HepG2 (cell line): Measurements from ENCODE around the gene GLDN. TPM values are rescaled to one million over a fixed set of nuclear protein-coding genes. Genes with fewer than 3 reads are reported as not detected.

Experiments used
- ATAC-seq: fragments of 200-7000 bp; cut with Tn5 transposase; 3 replicates; pipeline ENCODE4 v1.9.1; 2020; ENCODE audit warnings: mild to moderate bottlenecking, moderate library complexity
- BruUV-seq: library from RNA; stranded (reverse); fragments of 400-500 nt; replicated peaks from 2 replicates; lab custom pipeline; 2021; lab: Mats Ljungman, UMichigan
- CTCF ChIA-PET: fragments of 300-600 bp; formaldehyde crosslinking; extraction: SDS; loops from one replicate; lab custom pipeline; 2021; ENCODE audit warnings: low total read pairs, inconsistent platforms, low intra/inter-chr PET ratio; lab: Yijun Ruan, JAX
- POLR2A ChIA-PET: fragments of 350-600 bp; sonication (Branson Sonifier 250); formaldehyde crosslinking; loops from one replicate; lab custom pipeline; 2020; ENCODE audit warnings: antibody characterized with exemption, inconsistent platforms; lab: Yijun Ruan, JAX
- DNase-seq: peaks from one replicate; pipeline ENCODE4 v3.0.0-alpha.2; 2015; ENCODE audit warnings: low spot score
- FAIRE-seq: peaks from 3 replicates; lab custom pipeline; 2011; peaks lifted over from hg19 to GRCh38; lab: Jason Lieb, UNC
- H2AFZ ChIP-seq: one replicate; pipeline ENCODE4 v1.6.1; 2011; ENCODE audit warnings: low read length, inconsistent platforms
- H3K27ac ChIP-seq: fragments of 300-600 bp; 3 replicates; pipeline ENCODE4 v1.8.0; 2011; ENCODE audit warnings: mixed run types, mild to moderate bottlenecking, mixed read lengths, low read length, inconsistent platforms; ENCODE audit not compliant: insufficient read depth; ENCODE audit errors: extremely low read length
- H3K27me3 ChIP-seq, 2 experiments: fragments of 200-600 bp in 1 of 2; 2 replicates in 1 of 2; 3 replicates in 1 of 2; pipeline versions ENCODE4 v1.6.0 to v1.8.0; 2011; ENCODE audit warnings: low read length in 2 of 2, mild to moderate bottlenecking in 2 of 2, moderate library complexity in 2 of 2, inconsistent platforms in 1 of 2; ENCODE audit not compliant: insufficient read depth in 2 of 2, control insufficient read depth in 1 of 2
- H3K36me3 ChIP-seq, 2 experiments: fragments of 200-600 bp in 1 of 2; replicated peaks in 1 of 2; 2 replicates in 1 of 2; 3 replicates in 1 of 2; pipeline versions ENCODE4 v1.5.1 to v1.8.0; 2011; ENCODE audit warnings: low read length in 2 of 2, inconsistent platforms in 1 of 2; ENCODE audit not compliant: insufficient read depth in 2 of 2, control insufficient read depth in 1 of 2
- H3K4me1 ChIP-seq: 2 replicates; pipeline ENCODE4 v1.5.1; 2012; ENCODE audit warnings: low read length, inconsistent platforms; ENCODE audit not compliant: insufficient read depth
- H3K4me2 ChIP-seq: 2 replicates; pipeline ENCODE4 v1.6.0; 2011; ENCODE audit warnings: low read depth, low read length, inconsistent platforms
- H3K4me3 ChIP-seq, 3 experiments: fragments of 200-600 bp in 1 of 3; sonication (generic), shearing (Covaris generic) in 1 of 3; replicated peaks in 1 of 3; 2 replicates each; pipeline ENCODE4 v1.5.1; 2011 to 2016; ENCODE audit warnings: low read length in 3 of 3, inconsistent platforms in 2 of 3, low read depth in 2 of 3, mild to moderate bottlenecking in 2 of 3, control low read depth in 1 of 3, mixed read lengths in 1 of 3; ENCODE audit not compliant: insufficient read depth in 1 of 3
- H3K79me2 ChIP-seq: one replicate; pipeline ENCODE4 v1.6.1; 2011; ENCODE audit warnings: low read length, inconsistent platforms; ENCODE audit not compliant: insufficient read depth
- H3K9ac ChIP-seq: 2 replicates; pipeline ENCODE4 v1.6.0; 2011; ENCODE audit warnings: mild to moderate bottlenecking, low read depth, low read length, inconsistent platforms; ENCODE audit not compliant: insufficient read depth
- H3K9me3 ChIP-seq: 2 replicates; pipeline ENCODE4 v1.5.1; 2012; ENCODE audit warnings: mild to moderate bottlenecking, low read length
- H4K20me1 ChIP-seq: 2 replicates; pipeline ENCODE4 v1.6.0; 2011; ENCODE audit warnings: inconsistent platforms, mild to moderate bottlenecking, low read length, moderate library complexity; ENCODE audit not compliant: insufficient read depth
- AFF4 ChIP-seq: sonication (generic); formaldehyde crosslinking; IDR thresholded peaks from 2 replicates; pipeline ENCODE4 v1.4.0; 2020; ENCODE audit warnings: missing genetic modification reagents
- DNMT3B ChIP-seq: conservative IDR thresholded peaks from 2 replicates; pipeline ENCODE4 v1.6.1; 2016; ENCODE audit warnings: missing biosample characterization, control low read depth
- ERF ChIP-seq: IDR thresholded peaks from 2 replicates; pipeline ENCODE4 v1.6.1; 2018; ENCODE audit warnings: missing biosample characterization, missing genetic modification reagents
- HOXD1 ChIP-seq: sonication (generic); formaldehyde crosslinking; IDR thresholded peaks from 2 replicates; pipeline ENCODE4 v1.5.0; 2020; ENCODE audit warnings: missing genetic modification reagents
- MED8 ChIP-seq: sonication (generic); formaldehyde crosslinking; IDR thresholded peaks from 2 replicates; pipeline ENCODE4 v1.8.1; 2023; ENCODE audit warnings: mild to moderate bottlenecking, missing genetic modification reagents; ENCODE audit not compliant: insufficient replicate concordance
- NONO ChIP-seq, 2 experiments: fragments of 450-650 bp in 1 of 2; sonication (generic) in 1 of 2; formaldehyde crosslinking in 1 of 2; IDR thresholded peaks in 1 of 2; conservative IDR thresholded peaks in 1 of 2; 2 replicates each; pipeline versions ENCODE4 v1.6.1 to v1.8.0; 2017 to 2022; ENCODE audit warnings: mild to moderate bottlenecking in 1 of 2, missing genetic modification reagents in 1 of 2, moderate library complexity in 1 of 2
- RNF2 ChIP-seq: fragments of 450-650 bp; conservative IDR thresholded peaks from 2 replicates; pipeline ENCODE4 v1.6.1; 2016; ENCODE audit warnings: low read depth
- ZBTB25 ChIP-seq: IDR thresholded peaks from 2 replicates; pipeline ENCODE4 v1.6.1; 2018; ENCODE audit warnings: missing genetic modification reagents
- ZFAT ChIP-seq: sonication (generic); formaldehyde crosslinking; conservative IDR thresholded peaks from 2 replicates; pipeline ENCODE4 v1.8.1; 2023; ENCODE audit warnings: missing genetic modification reagents, inconsistent platforms
- ZNF335 ChIP-seq: sonication (generic); formaldehyde crosslinking; IDR thresholded peaks from 2 replicates; pipeline ENCODE4 v1.4.0; 2020; ENCODE audit warnings: missing genetic modification reagents
- ZNF34 ChIP-seq: sonication (generic); formaldehyde crosslinking; IDR thresholded peaks from 2 replicates; pipeline ENCODE4 v1.4.0; 2020; ENCODE audit warnings: mild to moderate bottlenecking, missing genetic modification reagents, borderline replicate concordance
- WGBS: methylation state at CpG from one replicate; pipeline ENCODE4 v1.1.6; 2017; ENCODE audit warnings: low lambda C conversion rate; 5-methylcytosine and 5-hydroxymethylcytosine counted together
- in situ Hi-C: cut with HindIII; loops from 2 replicates; pipeline ENCODE4 v1.10.0; 2017; ENCODE audit warnings: low pct_unique_long_range_greater_than_20kb; ENCODE audit not compliant: extremely low pct_ligation_motif_present
- intact Hi-C: fragments of 100-400 bp; cut with micrococcal nuclease; formaldehyde crosslinking; loops from one replicate; pipeline ENCODE4 v1.10.0; 2022; ENCODE audit not compliant: unreplicated experiment
- polyA plus RNA-seq, 8 experiments: library from polyadenylated mRNA; depleted of rRNA in 3 of 8; stranded (reverse) in 7 of 8; unstranded in 1 of 8; fragments of >200 nt; fragmentation: Illumina TruSeq in 4 of 8; extraction: Trizol in 4 of 8; gene quantifications; 2 replicates each; pipeline versions ENCODE4 v1.2.1 to v1.2.3, GENCODE V29; 2011 to 2016; ENCODE audit warnings: low read depth in 4 of 8, missing spikeins in 1 of 8, mixed read lengths in 1 of 8; ENCODE audit not compliant: insufficient read depth in 1 of 8
- total RNA-seq, 5 experiments: library from RNA; depleted of rRNA; stranded (reverse); fragments of >200 nt; fragmentation: Illumina TruSeq; extraction: Trizol; gene quantifications; 2 replicates each; pipeline ENCODE4 v1.2.3, GENCODE V29; 2016; ENCODE audit warnings: low read depth in 1 of 5
- TF ChIP-seq, protein P1 (sequence below): sonication (generic); formaldehyde crosslinking; IDR thresholded peaks from 2 replicates; pipeline ENCODE4 v1.5.1; 2020; ENCODE audit warnings: mild to moderate bottlenecking, moderate library complexity, missing genetic modification reagents

GLDN gene
- total and polyA plus RNA-seq, 2 of the 13 experiments (the other 11 are each of a cell fraction or from before 2014, with no cell fraction given): 0.86 to 1.0 TPM

GRCh38 chr15:51307325-51307724, 34.1 kb upstream of the GLDN start (continued):
- TF ChIP-seq ZNF34 (CRISPR knock-in tag) (no peak), AFF4 (CRISPR knock-in tag) (no peak), RNF2 (no peak)

DNA sequence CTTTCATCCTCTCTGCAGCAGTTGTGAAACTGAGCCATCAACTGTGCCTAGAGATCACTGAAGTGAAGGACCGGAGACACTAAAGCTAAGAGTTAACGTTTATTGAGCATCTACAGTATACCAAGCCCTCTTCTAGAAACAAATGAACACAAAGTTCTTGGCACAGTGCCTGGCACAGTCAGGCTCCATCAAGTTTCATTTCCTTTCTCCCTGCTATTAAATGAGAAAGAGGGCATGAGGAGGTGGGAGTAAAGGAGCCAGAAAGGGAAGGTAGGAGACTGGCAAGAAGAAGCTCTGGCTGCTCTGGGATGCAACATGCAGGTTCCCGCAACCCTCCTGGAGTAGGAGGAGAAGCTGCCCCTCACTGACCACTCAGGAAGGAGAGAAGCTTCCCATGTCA, 33.6 kb upstream of the GLDN start:
- 90% methylated on average over 3 of the region's 3 CpGs for WGBS
- Histone ChIP-seq H4K20me1 (no peaks in the 10 kb centered on the region), H3K9ac (no peak overlapping the region), H3K79me2 (peaks cover 4% of the 10 kb centered on the region), H3K4me1 (peaks cover 40% of the 10 kb centered on the region), H3K27me3 (no peaks in the 10 kb centered on the region), H3K4me2 (no peak overlapping the region), H3K4me3 (no peak overlapping the region), H2AFZ (no peak overlapping the region), H3K27ac (no peak overlapping the region), H3K36me3 (peaks cover 0 to 4% of the 10 kb centered on the region in 2 experiments; a peak in 2 of 5 replicates), H3K9me3 (no peaks in the 10 kb centered on the region)
- no TSS peak for BruUV-seq
- FAIRE-seq: no peak
- CTCF ChIA-PET: no interaction called here
- no peak for DNase-seq
- POLR2A ChIA-PET: no interaction called here
- ATAC-seq: no peak
- TF ChIP-seq ERF (CRISPR knock-in tag) (no peak), ZBTB25 (CRISPR knock-in tag) (no peak), ZNF335 (CRISPR knock-in tag) (no peak), ZFAT (CRISPR knock-in tag) (no peak), DNMT3B (CRISPR knock-in tag) (no peak), HOXD1 (no peak), MED8 (CRISPR knock-in tag) (no peak), NONO (IDR thresholded peaks at IDR 0.05) (no peak), NONO (CRISPR knock-in tag; conservative IDR thresholded peaks at IDR 0.05) (no peak)
- TF ChIP-seq, protein P1, sequence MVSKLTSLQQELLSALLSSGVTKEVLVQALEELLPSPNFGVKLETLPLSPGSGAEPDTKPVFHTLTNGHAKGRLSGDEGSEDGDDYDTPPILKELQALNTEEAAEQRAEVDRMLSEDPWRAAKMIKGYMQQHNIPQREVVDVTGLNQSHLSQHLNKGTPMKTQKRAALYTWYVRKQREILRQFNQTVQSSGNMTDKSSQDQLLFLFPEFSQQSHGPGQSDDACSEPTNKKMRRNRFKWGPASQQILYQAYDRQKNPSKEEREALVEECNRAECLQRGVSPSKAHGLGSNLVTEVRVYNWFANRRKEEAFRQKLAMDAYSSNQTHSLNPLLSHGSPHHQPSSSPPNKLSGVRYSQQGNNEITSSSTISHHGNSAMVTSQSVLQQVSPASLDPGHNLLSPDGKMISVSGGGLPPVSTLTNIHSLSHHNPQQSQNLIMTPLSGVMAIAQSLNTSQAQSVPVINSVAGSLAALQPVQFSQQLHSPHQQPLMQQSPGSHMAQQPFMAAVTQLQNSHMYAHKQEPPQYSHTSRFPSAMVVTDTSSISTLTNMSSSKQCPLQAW: no peak
- in situ Hi-C loops (no loop called here), intact Hi-C loops (no loop called here)
